HG03442 (cell line): ENCODE results near the gene PHYHD1.
"Not testable (repeated sequence)": the region's sequence is repeated elsewhere in the genome, so short reads cannot be mapped to it uniquely, and the experiment has no call there.

ENCODE experiments used
- ATAC-seq: cut with Tn5 transposase; IDR thresholded peaks from one replicate; pipeline ENCODE4 v1.9.1; 2021; ENCODE audit warnings: mild to moderate bottlenecking, moderate library complexity; ENCODE audit not compliant: unreplicated experiment

Gene PHYHD1

GRCh38 chr9:128919402-128920089, 1.2 kb upstream of the PHYHD1 start:
- ATAC-seq, result no peak

DNA sequence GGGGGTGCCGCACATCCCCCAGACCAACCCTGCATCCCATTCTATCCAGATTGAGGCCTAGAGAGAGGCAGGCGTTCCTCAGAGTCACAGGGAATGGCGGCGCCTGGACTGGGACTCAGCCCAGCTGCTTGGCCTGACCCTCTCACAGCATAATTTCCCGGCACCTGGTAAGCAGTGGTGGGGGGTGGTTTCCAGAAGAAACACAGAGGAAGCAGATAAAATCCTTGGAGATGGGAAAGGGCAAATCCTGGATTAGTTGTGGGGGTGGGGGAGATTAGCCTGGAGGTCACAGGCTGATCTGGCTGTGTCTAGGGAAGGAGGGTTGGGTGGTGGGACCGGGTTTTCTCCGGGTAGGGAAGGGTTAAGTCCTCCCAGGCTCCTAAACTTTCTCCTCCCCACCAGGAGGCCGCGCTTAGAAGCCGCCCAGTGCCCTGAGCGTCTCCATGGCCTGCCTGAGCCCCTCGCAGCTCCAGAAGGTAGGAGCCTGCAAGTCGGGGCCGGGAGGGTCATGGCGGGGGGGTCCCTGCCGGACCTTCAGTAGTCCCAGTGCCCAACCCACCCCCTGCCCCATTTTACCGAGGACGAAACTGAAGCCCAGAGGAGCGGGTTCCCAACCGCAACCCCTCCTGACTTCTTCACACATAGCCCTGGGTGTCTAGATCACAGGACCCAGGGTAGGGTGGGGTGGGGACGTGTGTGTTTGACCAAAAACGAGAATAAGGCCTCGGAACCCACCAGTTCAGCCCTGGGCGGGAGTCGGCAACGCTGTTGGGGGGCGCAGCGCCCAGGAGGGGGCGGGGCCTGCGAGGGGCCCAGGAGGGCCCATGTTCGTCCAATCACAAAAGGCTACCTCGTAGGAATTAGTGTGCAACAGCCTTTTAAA, 1.3 kb downstream of the PHYHD1 start:
- no peak for ATAC-seq

DNA sequence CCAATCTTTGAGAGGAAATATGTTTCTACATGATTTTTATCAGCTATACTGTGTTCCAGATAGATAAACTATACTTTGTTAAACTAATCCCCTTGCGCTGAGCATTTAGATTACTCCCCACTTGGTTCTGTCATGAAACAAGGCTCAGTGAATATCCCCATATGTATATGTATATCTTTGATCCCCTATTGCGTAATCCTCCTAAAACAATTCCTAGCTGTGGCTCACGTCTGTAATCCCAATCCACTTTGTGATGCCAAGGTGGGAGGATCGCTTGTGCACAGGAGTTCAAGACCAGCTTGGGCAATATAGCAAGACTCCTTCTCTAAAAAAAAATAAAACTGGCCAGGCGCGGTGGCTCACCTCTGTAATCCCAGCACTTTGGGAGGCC, 2.7 kb downstream of the PHYHD1 start:
- ATAC-seq, result no peak

- ATAC-seq, result no peak
These were observed 7.1 kb downstream of the PHYHD1 start for GRCh38 chr9:128927731-128928411.

DNA sequence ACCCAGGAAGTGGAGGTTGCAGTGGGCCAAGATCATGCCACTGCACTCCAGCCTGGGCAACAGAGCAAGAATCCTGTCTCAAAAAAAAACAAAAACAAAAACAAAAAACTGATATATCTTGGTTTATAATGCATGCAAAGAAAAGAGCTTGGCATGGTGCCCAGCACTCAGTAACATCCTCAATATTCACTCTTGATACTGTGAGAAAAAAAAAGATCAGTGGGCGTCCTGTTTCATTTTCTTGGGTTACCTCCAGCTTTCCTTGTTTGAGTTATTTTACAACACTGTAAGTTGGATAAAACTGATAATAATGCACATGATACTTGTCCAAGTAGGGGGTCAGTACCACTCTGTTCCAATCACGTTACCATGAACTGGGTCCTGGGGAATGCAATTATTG, 7.8 kb downstream of the PHYHD1 start:
- no peak for ATAC-seq

- no peak for ATAC-seq
These were observed 8.8 kb downstream of the PHYHD1 start for GRCh38 chr9:128929560-128929959.

DNA sequence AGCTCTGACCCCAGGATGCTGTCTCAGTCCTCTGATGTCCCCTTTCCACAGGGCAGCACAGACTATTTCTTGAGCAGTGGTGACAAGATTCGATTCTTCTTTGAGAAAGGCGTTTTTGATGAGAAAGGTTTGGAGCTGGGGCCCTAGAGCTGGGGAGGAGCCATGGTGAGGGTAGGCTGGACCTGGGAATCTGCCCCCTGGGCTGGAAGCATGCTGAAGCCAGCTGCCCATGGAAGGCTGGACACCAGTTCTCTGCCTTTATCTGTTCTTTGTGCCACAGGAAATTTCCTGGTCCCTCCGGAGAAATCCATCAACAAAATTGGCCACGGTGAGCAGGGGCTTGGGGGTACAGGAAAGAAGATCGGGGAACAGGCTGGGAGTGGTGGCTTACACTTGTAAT, 12.9 kb downstream of the PHYHD1 start:
- ATAC-seq, result no peak

- ATAC-seq, result no peak
These were observed 15.5 kb downstream of the PHYHD1 start for GRCh38 chr9:128936171-128936865.

DNA sequence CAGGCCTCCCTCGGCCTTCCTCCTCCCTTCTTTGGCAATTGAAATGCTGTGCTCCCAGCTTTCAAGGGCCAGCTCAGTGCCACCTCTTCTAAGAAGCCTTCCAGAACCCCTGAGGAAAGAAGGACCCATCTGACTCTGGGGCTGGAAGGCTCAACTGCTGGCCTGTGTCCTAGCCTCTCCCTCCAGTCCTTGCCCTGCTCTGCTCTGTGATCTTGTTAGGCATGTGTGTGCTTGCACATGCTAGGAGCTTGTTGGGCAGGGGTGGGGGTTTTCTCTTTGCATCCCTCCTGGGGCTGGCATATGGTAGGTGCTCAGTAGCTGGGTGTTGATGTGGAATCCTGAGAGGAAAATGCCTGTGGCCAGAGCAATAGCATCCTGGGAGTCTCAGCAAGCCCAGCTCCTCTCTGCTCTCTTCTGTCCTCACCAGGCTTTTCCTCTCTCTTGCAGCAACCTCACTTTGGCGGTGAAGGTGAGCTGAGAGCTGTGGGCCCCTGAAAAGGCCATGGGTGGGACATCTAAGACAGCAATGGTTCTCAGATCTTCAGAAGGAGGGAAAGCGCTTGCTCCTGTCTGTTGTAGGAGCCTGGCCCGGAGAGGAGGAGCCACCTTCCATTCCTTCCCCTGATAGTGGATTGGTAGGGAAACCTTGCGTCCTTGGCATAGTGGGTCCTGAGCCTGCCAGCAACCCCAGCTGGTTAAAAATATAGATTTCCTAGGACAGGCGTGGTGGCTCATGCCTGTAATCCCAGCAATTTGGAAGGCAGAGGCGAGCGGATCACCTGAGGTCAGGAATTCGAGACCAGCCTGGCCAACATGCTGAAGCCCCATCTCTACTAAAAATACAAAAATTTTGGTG, 16.8 kb downstream of the PHYHD1 start:
- ATAC-seq, result no peak

DNA sequence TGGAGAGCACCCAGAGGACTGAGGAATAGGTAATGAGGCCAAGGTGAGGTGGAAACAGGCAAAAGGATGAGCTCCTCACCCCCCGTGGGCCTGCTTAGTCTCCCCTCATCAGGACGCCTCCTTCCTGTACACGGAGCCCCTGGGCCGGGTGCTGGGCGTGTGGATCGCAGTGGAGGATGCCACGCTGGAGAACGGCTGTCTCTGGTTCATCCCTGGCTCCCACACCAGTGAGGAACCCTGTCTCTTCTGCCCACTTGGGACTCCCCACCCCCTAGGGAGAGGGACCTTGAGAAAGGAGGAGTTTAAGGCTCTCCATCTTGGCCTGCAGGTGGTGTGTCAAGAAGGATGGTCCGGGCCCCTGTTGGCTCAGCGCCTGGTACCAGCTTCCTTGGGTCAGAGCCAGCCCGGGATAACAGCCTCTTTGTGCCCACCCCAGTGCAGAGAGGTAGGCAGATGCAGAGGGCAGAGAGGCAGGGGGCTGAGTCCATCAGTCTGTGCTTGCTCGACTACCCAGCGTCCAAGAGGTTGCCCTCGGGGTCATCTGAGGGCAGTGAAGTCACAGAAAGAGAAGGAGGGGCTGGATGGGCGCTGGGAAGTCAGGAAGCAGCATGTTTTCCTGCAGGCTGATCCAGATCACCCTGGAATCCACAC, 19.6 kb downstream of the PHYHD1 start:
- no peak for ATAC-seq

- ATAC-seq, result no peak
These were observed 20.4 kb downstream of the PHYHD1 start for GRCh38 chr9:128940946-128941755.

- ATAC-seq, result no peak
These were observed 23.2 kb downstream of the PHYHD1 start for GRCh38 chr9:128943832-128944620.

GRCh38 chr9:128944966-128945365, 24.2 kb downstream of the PHYHD1 start:
- ATAC-seq, result not testable (repeated sequence)

DNA sequence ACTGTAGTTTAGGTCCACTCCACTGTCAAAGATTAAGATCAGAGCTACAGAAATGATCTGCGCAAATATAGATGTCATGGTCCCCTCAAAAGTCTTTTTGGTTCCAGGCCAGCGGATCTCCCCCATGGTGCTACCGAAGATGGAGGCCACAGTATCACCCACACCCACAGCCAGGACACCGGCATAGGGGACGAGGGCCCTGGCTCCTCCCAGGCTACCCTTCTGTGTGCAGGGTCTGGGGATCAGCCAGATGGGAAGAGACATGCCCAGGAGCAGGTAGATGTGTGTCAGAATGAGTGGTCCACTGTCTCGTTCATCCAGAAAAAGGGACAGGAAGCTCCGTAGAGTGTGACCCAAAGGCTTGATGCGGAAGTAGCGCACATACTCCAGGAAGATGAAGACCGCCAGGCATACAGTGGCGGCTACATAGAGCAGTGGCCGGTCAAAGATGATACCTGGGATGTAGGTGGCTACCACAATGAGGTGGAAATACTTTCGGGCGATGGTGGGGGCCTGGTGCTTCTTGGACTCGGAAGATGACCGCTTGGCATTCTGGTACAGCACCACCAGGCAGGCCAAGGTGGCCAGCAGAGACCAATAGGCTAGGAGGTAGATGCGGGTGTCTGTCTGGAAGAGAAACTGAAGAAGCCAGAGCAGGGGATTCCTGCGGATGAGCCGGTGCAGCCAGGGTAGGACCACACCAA, 25.2 kb downstream of the PHYHD1 start:
- ATAC-seq, result no peak

GRCh38 chr9:128946571-128947276, 25.9 kb downstream of the PHYHD1 start:
- peak; percentile 25 for ATAC-seq

GRCh38 chr9:128947277-128947526, 26.4 kb downstream of the PHYHD1 start:
- no peak for ATAC-seq
